Measurements from ENCODE around the gene HOXC13.

The HOXC13 gene

DNA sequence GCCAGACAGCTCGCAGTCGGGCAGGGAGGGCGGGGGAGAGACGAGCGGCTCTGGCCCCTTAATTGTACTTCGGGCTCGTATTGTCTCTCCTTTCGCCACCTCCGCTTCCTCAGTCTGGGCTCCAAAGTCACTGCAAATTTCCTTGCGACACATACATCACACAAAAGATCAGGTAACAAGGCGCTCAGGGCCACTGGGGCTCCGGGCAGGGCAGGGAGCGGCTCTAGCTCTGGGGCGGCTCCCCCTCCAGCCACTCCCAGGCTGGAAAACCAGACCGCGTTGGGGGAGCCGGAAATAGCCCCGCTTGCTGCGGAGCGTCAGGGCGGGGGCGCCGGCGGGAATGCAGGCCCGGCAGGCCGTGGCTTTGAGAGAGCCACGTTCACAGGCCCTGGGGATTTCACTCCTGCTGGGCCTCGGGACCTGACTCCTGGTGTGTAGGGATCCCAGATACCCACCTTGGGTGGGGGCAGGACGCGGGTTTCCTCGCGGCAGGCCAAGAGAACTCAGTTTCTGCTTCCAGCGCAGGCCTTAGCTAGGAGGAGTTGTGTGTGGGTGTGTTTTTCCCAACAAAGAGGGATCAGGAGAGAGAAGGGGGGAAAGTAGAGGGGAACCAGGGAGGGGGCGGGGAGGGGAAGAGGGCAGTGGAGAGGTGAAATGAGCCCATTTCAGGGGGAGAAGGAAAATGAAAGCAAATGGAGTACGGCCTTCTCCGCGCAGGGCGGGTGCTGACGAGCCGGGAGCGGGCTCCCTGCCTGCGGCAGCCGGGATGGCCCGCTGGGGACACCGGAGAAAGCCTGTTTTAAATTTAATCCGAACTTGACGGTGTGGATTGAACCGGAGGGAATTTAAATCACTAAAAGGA lies 57.0 kb downstream of the HOXC13 start:
- DNase-seq, result no peak

Data from hematopoietic multipotent progenitor cell treated with erythropoietin and hydrocortisone succinate and interleukin-3 and kit ligand, for 4 days (in vitro differentiated cells).